Astrocyte (in vitro differentiated cells and primary cell): ENCODE data around the gene PHF21B. TPM values are rescaled to one million over a fixed set of nuclear protein-coding genes. Genes with fewer than 3 reads are reported as not detected.

Experiments
- DNase-seq: peaks from one replicate; pipeline ENCODE4 v3.0.0-alpha.2; 2010; ENCODE audit warnings: low read depth
- FAIRE-seq: peaks from 2 replicates; lab custom pipeline; 2011; peaks lifted over from hg19 to GRCh38; lab: Jason Lieb, UNC
- H2AFZ ChIP-seq: 2 replicates; pipeline ENCODE4 v1.6.0; 2012; ENCODE audit warnings: low read depth, low read length, inconsistent platforms
- H3K27ac ChIP-seq: 2 replicates; pipeline ENCODE4 v1.5.1; 2011; ENCODE audit warnings: low read depth, low read length, inconsistent platforms
- H3K27me3 ChIP-seq: 2 replicates; pipeline ENCODE4 v1.6.0; 2011; ENCODE audit warnings: low read length, inconsistent platforms; ENCODE audit not compliant: insufficient read depth
- H3K36me3 ChIP-seq: 2 replicates; pipeline ENCODE4 v1.5.1; 2011; ENCODE audit warnings: low read length, inconsistent platforms; ENCODE audit not compliant: insufficient read depth
- H3K4me1 ChIP-seq: 2 replicates; pipeline ENCODE4 v1.5.1; 2011; ENCODE audit warnings: low read length, inconsistent platforms; ENCODE audit not compliant: insufficient read depth
- H3K4me2 ChIP-seq: 2 replicates; pipeline ENCODE4 v1.6.0; 2012; ENCODE audit warnings: low read length, inconsistent platforms
- H3K4me3 ChIP-seq: 2 replicates; pipeline ENCODE4 v1.5.1; 2011; ENCODE audit warnings: low read depth, mild to moderate bottlenecking, low read length, inconsistent platforms; ENCODE audit not compliant: insufficient read depth
- H3K79me2 ChIP-seq: 2 replicates; pipeline ENCODE4 v1.6.0; 2012; ENCODE audit warnings: mild to moderate bottlenecking, low read length, inconsistent platforms; ENCODE audit not compliant: insufficient read depth
- H3K9ac ChIP-seq: 2 replicates; pipeline ENCODE4 v1.6.0; 2012; ENCODE audit warnings: mild to moderate bottlenecking, low read length, inconsistent platforms
- H3K9me3 ChIP-seq: 2 replicates; pipeline ENCODE4 v1.5.1; 2012; ENCODE audit warnings: low read depth, mild to moderate bottlenecking, low read length, inconsistent platforms; ENCODE audit not compliant: insufficient read depth
- H4K20me1 ChIP-seq: 2 replicates; pipeline ENCODE4 v1.6.0; 2012; ENCODE audit warnings: low read length, inconsistent platforms; ENCODE audit not compliant: insufficient read depth
- H3K27ac Mint-ChIP-seq: one replicate; pipeline ENCODE4 v1.8.0; 2021; ENCODE audit warnings: mild to moderate bottlenecking, mixed read lengths; ENCODE audit not compliant: unreplicated experiment
- H3K27me3 Mint-ChIP-seq: one replicate; pipeline ENCODE4 v1.8.0; 2021; ENCODE audit warnings: low read depth, mixed read lengths; ENCODE audit not compliant: unreplicated experiment
- H3K36me3 Mint-ChIP-seq: one replicate; pipeline ENCODE4 v1.8.0; 2021; ENCODE audit warnings: low read depth, mixed read lengths; ENCODE audit not compliant: unreplicated experiment
- H3K4me1 Mint-ChIP-seq: one replicate; pipeline ENCODE4 v1.8.0; 2021; ENCODE audit warnings: low read depth, mixed read lengths; ENCODE audit not compliant: unreplicated experiment
- H3K4me3 Mint-ChIP-seq: one replicate; pipeline ENCODE4 v1.8.0; 2021; ENCODE audit warnings: mild to moderate bottlenecking, moderate library complexity, mixed read lengths; ENCODE audit not compliant: unreplicated experiment
- H3K9me3 Mint-ChIP-seq: one replicate; pipeline ENCODE4 v1.8.0; 2021; ENCODE audit warnings: mild to moderate bottlenecking, mixed read lengths; ENCODE audit not compliant: unreplicated experiment
- CTCF ChIP-seq: IDR thresholded peaks from 2 replicates; pipeline ENCODE4 v1.5.1; 2011; ENCODE audit warnings: low read depth, mild to moderate bottlenecking, inconsistent platforms, low read length, moderate library complexity; ENCODE audit not compliant: insufficient read depth
- EZH2 ChIP-seq: IDR thresholded peaks from 2 replicates; pipeline ENCODE4 v1.6.1; 2012; ENCODE audit warnings: mild to moderate bottlenecking, low read length, inconsistent platforms; ENCODE audit not compliant: insufficient read depth
- total RNA-seq: library from RNA; stranded (reverse); gene quantifications from 2 replicates; pipeline ENCODE4 v1.2.1, GENCODE V29; 2021

PHF21B gene
- total RNA-seq, 1 donor from 2014 or later = 6.3 TPM

- H3K9ac ChIP-seq = no peak overlapping the region
- Mint-ChIP-seq H3K9me3 (no peaks in the 10 kb centered on the region), H3K27me3 (peaks cover 2% of the 10 kb centered on the region), H3K36me3 (peaks cover 9% of the 10 kb centered on the region), H3K27ac (no peak overlapping the region), H3K4me3 (no peak overlapping the region), H3K4me1 (no peaks in the 10 kb centered on the region)
- H3K27me3 ChIP-seq = no peaks in the 10 kb centered on the region
- TF ChIP-seq CTCF (no peak), EZH2 (no peak)
- H3K4me2 ChIP-seq = no peak overlapping the region
- DNase-seq (no peak), FAIRE-seq (no peak)
- no peaks in the 10 kb centered on the region for H4K20me1 ChIP-seq
- H3K9me3 ChIP-seq = no peaks in the 10 kb centered on the region
- no peaks in the 10 kb centered on the region for H3K4me1 ChIP-seq
- no peaks in the 10 kb centered on the region for H3K79me2 ChIP-seq
- H3K36me3 ChIP-seq = no peaks in the 10 kb centered on the region
- H3K4me3 ChIP-seq = no peak overlapping the region
- no peak overlapping the region for H3K27ac ChIP-seq
- no peak overlapping the region for H2AFZ ChIP-seq
These were observed 124.6 kb downstream of the PHF21B start for GRCh38 chr22:44884968-44885805.

GRCh38 chr22:44884562-44884961 lies 125.2 kb downstream of the PHF21B start:
- H4K20me1 ChIP-seq = no peaks in the 10 kb centered on the region
- peaks cover 8% of the 10 kb centered on the region for H3K36me3 Mint-ChIP-seq
- H3K9me3 ChIP-seq = no peaks in the 10 kb centered on the region
- H3K79me2 ChIP-seq = no peaks in the 10 kb centered on the region
- no peak overlapping the region for H3K27ac ChIP-seq
- H3K36me3 ChIP-seq = no peaks in the 10 kb centered on the region
- no peak overlapping the region for H3K9ac ChIP-seq
- H3K27me3 ChIP-seq = no peaks in the 10 kb centered on the region
- no peak overlapping the region for H2AFZ ChIP-seq
- no peaks in the 10 kb centered on the region for H3K27me3 Mint-ChIP-seq
- no peaks in the 10 kb centered on the region for H3K9me3 Mint-ChIP-seq
- H3K27ac Mint-ChIP-seq = no peak overlapping the region
- no peak overlapping the region for H3K4me3 ChIP-seq
- H3K4me2 ChIP-seq = no peak overlapping the region
- no peaks in the 10 kb centered on the region for H3K4me1 Mint-ChIP-seq
- no peak overlapping the region for H3K4me3 Mint-ChIP-seq
- FAIRE-seq = no peak
- H3K4me1 ChIP-seq = no peaks in the 10 kb centered on the region
- no peak for DNase-seq
- TF ChIP-seq CTCF (no peak), EZH2 (no peak)

GRCh38 chr22:44883011-44883421 lies 126.8 kb downstream of the PHF21B start:
- H3K36me3 Mint-ChIP-seq = peaks cover 13% of the 10 kb centered on the region
- no peaks in the 10 kb centered on the region for H3K27me3 ChIP-seq
- no peak for FAIRE-seq

More at GRCh38 chr22:44883011-44883421, 126.8 kb downstream of the PHF21B start:
- no peaks in the 10 kb centered on the region for H3K4me1 ChIP-seq
- H3K27ac ChIP-seq = no peak overlapping the region
- Mint-ChIP-seq H3K9me3 (no peaks in the 10 kb centered on the region), H3K27ac (no peak overlapping the region), H3K4me1 (no peaks in the 10 kb centered on the region), H3K4me3 (no peak overlapping the region), H3K27me3 (no peaks in the 10 kb centered on the region)
- no peaks in the 10 kb centered on the region for H4K20me1 ChIP-seq
- H2AFZ ChIP-seq = no peak overlapping the region
- no peaks in the 10 kb centered on the region for H3K9me3 ChIP-seq
- H3K36me3 ChIP-seq = no peaks in the 10 kb centered on the region
- no peak for DNase-seq
- H3K4me3 ChIP-seq = no peak overlapping the region
- no peak for TF ChIP-seq CTCF
- TF ChIP-seq EZH2 = no peak
- no peak overlapping the region for H3K4me2 ChIP-seq
- H3K9ac ChIP-seq = no peak overlapping the region
- H3K79me2 ChIP-seq = no peaks in the 10 kb centered on the region
